GM19468 (cell line): ENCODE results near the gene CYB561D1.
A peak's percentile ranks its signal among the peaks of the same experiment; 100 is the strongest.

ENCODE experiments used
- ATAC-seq: cut with Tn5 transposase; IDR thresholded peaks from one replicate; pipeline ENCODE4 v1.9.1; 2021; ENCODE audit warnings: mild to moderate bottlenecking, moderate library complexity, moderate number of reproducible peaks; ENCODE audit not compliant: unreplicated experiment; ENCODE audit errors: extremely low read depth

The CYB561D1 gene

GRCh38 chr1:109479311-109479710 is 14.6 kb upstream of the CYB561D1 start:
- ATAC-seq = no peak

GRCh38 chr1:109479901-109480300 is 14.0 kb upstream of the CYB561D1 start:
- no peak for ATAC-seq

- ATAC-seq = no peak
Observed at GRCh38 chr1:109481646-109482045, 12.2 kb upstream of the CYB561D1 start.

- ATAC-seq = no peak
Observed at GRCh38 chr1:109482242-109482641, 11.7 kb upstream of the CYB561D1 start.

- ATAC-seq = no peak
Observed at GRCh38 chr1:109482791-109483671, 10.9 kb upstream of the CYB561D1 start.

- peak; percentile 51 for ATAC-seq
Observed at GRCh38 chr1:109483672-109484518, 10.0 kb upstream of the CYB561D1 start, which contains the start of gene ATXN7L2. TSS of gene ATXN7L2 (plus strand) at chr1:109483905. CDS start at chr1:109483954, 49 bp downstream.

GRCh38 chr1:109484519-109484975 is 9.3 kb upstream of the CYB561D1 start:
- no peak for ATAC-seq

GRCh38 chr1:109485001-109485400 is 8.9 kb upstream of the CYB561D1 start:
- no peak for ATAC-seq

- ATAC-seq = no peak
Observed at GRCh38 chr1:109487261-109487660, 6.6 kb upstream of the CYB561D1 start.

- ATAC-seq = no peak
Observed at GRCh38 chr1:109488201-109488600, 5.7 kb upstream of the CYB561D1 start.

GRCh38 chr1:109488696-109489095 is 5.2 kb upstream of the CYB561D1 start:
- no peak for ATAC-seq

GRCh38 chr1:109490029-109490933 is 3.6 kb upstream of the CYB561D1 start:
- no peak for ATAC-seq

GRCh38 chr1:109490934-109491302 is 3.0 kb upstream of the CYB561D1 start:
- ATAC-seq = no peak

- ATAC-seq = no peak
Observed at GRCh38 chr1:109491372-109491771, 2.5 kb upstream of the CYB561D1 start.

- no peak for ATAC-seq
Observed at GRCh38 chr1:109492779-109493178, 1.1 kb upstream of the CYB561D1 start.

- ATAC-seq = no peak
Observed at GRCh38 chr1:109493227-109493626, 667 bp upstream of the CYB561D1 start.

GRCh38 chr1:109495738-109496137 is 1.8 kb downstream of the CYB561D1 start:
- no peak for ATAC-seq

- ATAC-seq = no peak
Observed at GRCh38 chr1:109497449-109498160, 3.7 kb downstream of the CYB561D1 start.

- ATAC-seq = no peak
Observed at GRCh38 chr1:109498161-109498801, 4.4 kb downstream of the CYB561D1 start.
